NCI-H2196 treated with DMSO at 0.1 percent for 48 hours (cell line): ENCODE data around the gene FOXRED2.
"Not testable (repeated sequence)": the region's sequence is repeated elsewhere in the genome, so short reads cannot be mapped to it uniquely, and the experiment has no call there.

ENCODE experiments used
- DNase-seq: peaks from one replicate; lab custom pipeline; 2025; ENCODE audit not compliant: unreplicated experiment; lab: John Stamatoyannopoulos, UW

The FOXRED2 gene

GRCh38 chr22:36452250-36452977, 54.4 kb downstream of the FOXRED2 start:
- no peak for DNase-seq

GRCh38 chr22:36450923-36451322, 55.9 kb downstream of the FOXRED2 start:
- DNase-seq = not testable (repeated sequence)

GRCh38 chr22:36449596-36450175, 57.2 kb downstream of the FOXRED2 start:
- DNase-seq = no peak

GRCh38 chr22:36447632-36448031, 59.2 kb downstream of the FOXRED2 start:
- no peak for DNase-seq

GRCh38 chr22:36445158-36445668, 61.6 kb downstream of the FOXRED2 start:
- DNase-seq = no peak

GRCh38 chr22:36443198-36443770, 63.6 kb downstream of the FOXRED2 start:
- DNase-seq = no peak

- no peak for DNase-seq
Observed at GRCh38 chr22:36442506-36443197, 64.2 kb downstream of the FOXRED2 start.

GRCh38 chr22:36440429-36441002, 66.3 kb downstream of the FOXRED2 start:
- no peak for DNase-seq

- DNase-seq = no peak
Observed at GRCh38 chr22:36439481-36440271, 67.2 kb downstream of the FOXRED2 start.
